ENCODE measurements around the gene APRT.
"Not testable (repeated sequence)": the region's sequence is repeated elsewhere in the genome, so short reads cannot be mapped to it uniquely, and the experiment has no call there.

APRT gene

GRCh38 chr16:88775825-88776224 is 35.9 kb downstream of the APRT start:
- DNase-seq (ENCODE audit: low read depth in 1 of 2, low spot score in 1 of 2): no peak

DNA sequence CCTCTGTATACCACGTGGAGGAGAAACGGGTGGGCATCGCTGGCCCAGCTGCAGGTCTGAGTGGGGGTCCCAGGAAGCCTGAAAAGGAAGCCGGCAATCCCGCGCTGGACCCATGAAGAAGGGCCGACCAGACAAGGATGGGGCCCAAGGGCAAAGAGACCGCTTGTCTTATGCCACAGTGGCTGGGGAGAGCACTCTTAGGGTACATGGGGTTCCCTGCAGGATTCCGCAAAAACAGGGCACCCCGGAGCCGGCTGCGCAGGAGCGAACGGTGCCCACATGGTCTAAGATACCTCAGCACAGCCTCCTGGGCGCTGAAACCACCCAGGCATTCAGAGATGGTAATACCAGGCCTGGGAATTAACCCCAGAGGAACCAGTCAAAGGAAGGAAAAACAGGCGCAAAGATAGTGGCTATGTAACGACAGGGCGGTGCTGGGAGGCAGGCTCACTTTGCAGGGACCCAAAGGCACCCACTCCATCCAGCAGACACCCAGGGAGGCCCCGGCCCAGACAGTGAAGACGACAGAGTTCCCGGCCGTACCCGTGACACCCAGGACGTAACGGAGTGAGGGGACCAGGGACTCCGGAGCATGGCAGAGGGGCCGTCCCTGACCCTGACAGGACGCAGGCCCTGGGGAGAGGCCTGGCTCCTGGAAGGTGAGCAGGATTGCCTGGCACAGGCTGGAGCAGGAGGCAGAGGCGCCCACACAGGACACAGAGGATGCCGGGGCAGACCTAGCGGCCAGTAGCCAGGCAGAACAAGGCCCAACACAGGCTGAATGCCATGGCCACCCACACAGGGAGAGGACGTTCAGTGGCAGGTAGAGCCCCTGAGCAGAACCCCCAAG is 37.0 kb downstream of the APRT start:
- DNase-seq (ENCODE audit: low read depth in 1 of 2, low spot score in 1 of 2): no peak

DNA sequence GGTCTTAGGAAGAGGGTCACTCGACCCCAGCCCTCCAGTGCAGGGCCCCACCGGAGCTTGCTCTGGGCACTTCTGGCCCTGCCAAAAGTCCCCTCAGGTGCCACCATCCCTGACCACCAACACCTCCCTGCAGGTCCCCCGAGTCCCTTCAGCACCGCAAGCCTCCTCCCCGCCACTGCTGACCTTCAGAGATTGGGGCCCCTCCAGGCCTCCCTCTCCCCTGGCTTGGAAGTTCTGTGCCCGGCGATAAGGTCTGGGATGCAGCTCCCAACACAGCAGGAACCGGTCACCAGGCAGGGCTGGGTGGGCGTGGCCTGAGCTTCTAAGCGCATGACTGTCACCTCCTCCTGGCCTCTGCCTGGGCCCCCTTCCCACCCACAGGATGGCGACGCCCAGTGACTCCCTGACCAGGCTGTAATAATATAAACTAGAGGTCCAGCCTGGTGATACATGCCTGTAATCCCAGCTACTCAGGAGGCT is 37.9 kb downstream of the APRT start:
- DNase-seq (ENCODE audit: low read depth in 1 of 2, low spot score in 1 of 2): no peak

DNA sequence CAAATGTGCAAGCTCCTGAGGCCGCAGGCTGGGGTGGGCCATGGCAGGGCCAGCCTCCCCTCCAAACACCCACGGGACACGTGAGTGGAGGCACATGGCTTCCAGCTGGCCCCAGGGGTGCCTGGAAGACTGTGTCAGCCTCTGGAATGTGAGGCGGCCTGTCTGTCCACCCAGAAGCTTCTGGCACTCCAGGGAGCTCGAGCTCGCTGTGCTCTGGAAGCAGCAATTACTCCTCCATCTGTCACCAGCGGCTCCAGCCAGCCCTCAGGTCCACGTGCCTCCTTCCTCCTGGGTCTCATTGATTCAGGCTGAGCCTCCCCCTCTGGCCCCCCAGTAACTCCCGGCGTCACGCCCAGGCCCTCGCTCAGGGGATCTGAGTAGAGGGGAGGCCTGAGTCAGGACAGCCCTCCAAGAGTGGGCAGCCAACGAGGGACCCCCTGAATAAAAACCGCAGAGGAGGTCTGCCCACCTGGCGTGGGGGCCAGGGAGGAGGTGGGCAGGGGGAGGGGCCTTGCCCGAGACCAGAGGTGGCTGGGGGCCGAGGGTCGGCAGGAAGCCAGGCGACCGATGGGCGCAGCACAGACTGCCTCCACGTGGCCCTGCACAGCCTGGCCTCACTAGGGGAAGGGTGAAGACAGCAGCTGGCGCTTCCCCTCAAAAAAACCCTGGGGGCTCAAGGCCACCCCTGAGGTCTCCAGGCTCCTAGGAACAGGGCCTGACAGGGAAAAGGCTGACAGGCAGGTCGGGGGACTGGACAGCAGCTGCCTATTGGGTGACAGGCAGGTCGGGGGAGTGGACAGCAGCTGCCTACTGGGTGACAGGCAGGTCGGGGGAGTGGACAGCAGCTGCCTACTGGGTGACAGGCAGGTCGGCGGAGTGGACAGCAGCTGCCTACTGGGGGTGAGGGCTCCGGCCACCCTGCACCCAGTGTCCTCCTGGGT is 38.6 kb downstream of the APRT start:
- DNase-seq (ENCODE audit: low read depth in 1 of 2, low spot score in 1 of 2): no peak

GRCh38 chr16:88771781-88772180 is 39.9 kb downstream of the APRT start:
- DNase-seq (ENCODE audit: low read depth in 1 of 2, low spot score in 1 of 2): not testable (repeated sequence)

DNA sequence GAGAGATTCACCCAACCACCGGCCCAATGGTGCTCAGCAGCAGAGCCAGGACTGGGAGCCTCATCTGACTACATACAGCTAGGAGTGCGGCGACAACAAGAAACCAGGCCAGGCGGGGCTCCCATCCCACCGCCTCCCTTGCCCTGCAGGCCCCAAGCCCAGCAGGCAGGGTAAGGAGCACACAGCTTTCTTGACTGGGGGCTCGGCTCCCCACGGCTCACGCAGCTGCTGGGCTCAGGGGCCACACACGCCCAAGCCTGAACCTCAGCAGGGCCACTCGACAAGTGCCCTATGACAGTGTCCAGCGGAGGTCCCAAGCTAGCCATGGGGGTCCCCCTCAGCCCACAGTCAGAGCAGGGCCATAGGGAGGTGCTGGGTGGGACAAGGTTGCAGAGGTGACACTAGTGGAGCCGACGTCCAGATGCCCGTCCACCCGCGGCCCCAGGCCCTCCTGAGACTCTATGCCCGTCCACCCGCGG is 40.4 kb downstream of the APRT start:
- DNase-seq (ENCODE audit: low read depth in 1 of 2, low spot score in 1 of 2): no peak

- DNase-seq (ENCODE audit: low read depth in 1 of 2, low spot score in 1 of 2): no peak
These were observed 41.1 kb downstream of the APRT start for GRCh38 chr16:88770461-88771293.

- no peak for DNase-seq (ENCODE audit: low read depth in 1 of 2, low spot score in 1 of 2)
These were observed 41.9 kb downstream of the APRT start for GRCh38 chr16:88769617-88770460.

DNA sequence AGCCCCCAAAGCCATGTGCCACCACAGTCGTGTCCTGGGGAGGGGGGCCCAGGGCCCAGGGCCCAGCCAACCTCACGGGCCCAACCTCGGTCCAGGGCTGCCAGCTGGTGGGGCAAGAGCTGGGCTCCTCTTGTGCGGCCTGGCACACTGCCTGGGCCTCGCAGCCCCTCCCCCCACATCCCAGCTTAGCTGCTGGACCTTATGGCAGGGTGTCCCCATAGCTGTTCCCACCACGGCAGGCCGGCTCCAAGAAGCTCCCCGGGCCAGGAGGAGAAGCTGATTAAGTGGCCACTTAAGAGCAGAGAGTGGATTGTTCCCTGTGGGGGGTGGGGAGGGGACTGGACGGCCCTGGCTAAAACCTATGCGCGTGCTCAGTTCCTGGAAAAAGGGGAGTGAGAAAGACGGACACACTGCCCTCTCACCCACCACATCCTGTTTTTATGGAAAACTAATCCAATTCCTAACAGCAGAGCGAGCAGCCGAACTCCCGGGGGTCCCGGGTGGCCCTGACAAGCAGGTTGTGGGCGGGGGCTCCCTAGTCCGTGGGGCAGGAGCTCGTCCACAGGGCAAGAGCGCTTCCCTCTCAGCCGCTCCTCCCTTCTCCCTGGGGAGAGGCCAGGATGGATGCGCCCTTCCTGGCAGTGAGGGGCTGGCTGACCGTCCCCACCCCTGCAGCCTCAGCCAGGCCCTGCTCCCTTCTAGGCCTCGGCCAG is 43.5 kb downstream of the APRT start:
- DNase-seq (ENCODE audit: low read depth in 1 of 2, low spot score in 1 of 2): no peak

DNA sequence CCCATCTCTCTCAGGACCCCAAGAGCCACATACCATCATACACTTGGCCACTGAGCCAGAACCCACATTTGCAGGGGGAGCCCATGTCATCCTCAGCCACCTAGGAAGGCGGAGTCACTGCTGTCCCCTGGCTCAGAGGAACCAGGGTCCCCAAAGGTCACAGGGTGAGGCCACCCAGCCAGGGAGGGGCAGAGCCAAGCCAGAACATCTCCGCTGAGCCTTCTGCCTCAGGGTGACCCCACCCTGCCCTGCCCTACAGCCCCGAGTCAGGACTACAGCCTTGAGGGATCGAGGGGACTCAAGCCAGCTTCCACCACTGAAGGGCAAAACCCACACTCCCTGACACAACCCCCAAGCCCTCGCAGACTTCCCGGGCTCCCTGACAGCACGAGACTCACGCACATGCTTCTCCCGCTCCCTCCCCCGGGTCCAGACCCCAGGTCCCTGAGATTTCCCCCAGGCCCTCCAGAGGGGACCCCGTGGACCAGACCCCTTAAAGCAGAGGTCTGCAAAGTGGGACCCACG is 44.1 kb downstream of the APRT start:
- DNase-seq (ENCODE audit: low read depth in 1 of 2, low spot score in 1 of 2): no peak

GRCh38 chr16:88766975-88767374 is 44.8 kb downstream of the APRT start:
- DNase-seq (ENCODE audit: low read depth in 1 of 2, low spot score in 1 of 2): no peak

GRCh38 chr16:88764913-88765349 is 46.8 kb downstream of the APRT start:
- DNase-seq (ENCODE audit: low read depth in 1 of 2, low spot score in 1 of 2): no peak

DNA sequence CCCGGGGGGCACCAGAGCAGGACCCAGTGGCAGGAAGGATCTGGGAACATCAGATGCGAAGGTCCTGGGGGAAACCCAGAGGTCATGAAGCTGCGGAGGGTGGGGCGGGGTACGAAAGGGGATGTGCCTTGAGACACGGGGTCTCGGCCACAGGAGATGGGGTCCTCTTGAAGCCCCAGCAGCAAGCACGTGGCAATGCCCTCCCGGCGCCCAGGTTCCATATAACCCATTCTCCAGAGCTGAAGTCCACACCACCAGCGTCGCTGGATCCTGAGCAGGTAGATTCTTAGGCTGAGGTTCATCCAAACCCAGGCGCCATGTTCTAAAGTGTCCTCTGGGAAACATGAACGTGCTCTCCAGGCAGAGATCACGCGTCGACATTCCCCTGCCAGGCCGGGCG is 47.6 kb downstream of the APRT start:
- no peak for DNase-seq (ENCODE audit: low read depth in 1 of 2, low spot score in 1 of 2)

GRCh38 chr16:88763502-88764053 is 48.1 kb downstream of the APRT start:
- no peak for DNase-seq (ENCODE audit: low read depth in 1 of 2, low spot score in 1 of 2)

DNA sequence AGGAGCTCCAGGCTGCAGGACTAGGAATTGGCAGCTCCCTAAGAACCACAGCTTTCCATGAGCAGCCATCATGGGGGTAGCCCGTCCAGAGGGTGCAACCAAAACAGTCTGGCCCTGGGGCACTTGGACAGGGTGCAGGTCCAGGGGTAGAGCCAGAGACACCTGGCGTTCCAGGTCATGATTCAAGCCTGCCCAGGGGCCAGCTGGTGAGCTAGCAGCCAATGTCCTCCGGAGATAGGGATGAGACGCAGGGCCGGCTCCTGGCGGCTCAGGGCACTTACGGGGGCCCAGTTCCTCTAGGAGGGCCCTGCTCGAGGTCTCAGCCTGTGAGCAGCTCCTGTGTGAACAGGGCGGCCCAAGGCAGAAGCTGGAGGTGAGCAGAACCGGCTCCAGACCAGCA is 48.8 kb downstream of the APRT start:
- DNase-seq (ENCODE audit: low read depth in 1 of 2, low spot score in 1 of 2): no peak

GRCh38 chr16:88762258-88762870 is 49.4 kb downstream of the APRT start:
- no peak for DNase-seq (ENCODE audit: low read depth in 1 of 2, low spot score in 1 of 2)

DNA sequence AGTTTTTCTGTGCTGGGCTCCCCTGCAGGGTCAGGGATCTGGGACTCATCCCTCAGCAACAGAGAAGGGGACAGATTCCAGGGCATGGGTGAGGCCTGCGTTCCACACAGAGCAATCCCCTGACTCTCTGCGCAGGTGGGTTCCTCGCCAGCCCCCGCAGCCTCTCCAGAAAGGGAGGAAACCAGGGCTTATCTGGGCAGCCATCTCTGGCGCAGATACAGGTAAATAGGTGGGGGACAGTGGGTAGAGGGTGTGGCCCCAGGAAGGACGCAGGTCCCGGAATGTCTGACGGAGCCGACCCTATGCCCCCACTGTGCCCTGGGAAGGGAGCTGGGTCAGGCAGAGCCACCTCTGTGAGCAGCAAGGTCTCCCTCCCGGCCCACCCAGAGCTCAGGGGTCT is 49.9 kb downstream of the APRT start:
- no peak for DNase-seq (ENCODE audit: low read depth in 1 of 2, low spot score in 1 of 2)

DNA sequence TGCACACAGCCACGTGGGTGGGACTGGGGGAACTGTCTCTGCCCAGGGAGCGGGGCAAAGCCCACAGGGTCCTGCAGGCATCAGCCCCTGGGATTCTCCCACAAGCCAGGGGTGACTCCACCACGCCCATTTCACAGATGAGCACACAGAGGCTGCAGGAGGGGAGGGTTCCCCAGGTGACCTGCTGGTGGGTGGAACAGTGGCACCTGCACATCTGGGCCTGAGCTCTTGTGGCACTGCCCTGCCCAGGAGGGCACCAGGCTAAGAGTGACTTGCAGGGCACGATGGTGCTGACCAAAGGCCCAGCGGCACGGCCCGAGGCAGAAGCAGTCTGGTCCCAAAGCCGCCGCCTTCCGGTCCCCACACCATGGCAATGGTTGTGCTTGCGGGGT is 50.6 kb downstream of the APRT start:
- no peak for DNase-seq (ENCODE audit: low read depth in 1 of 2, low spot score in 1 of 2)
